GM12872 (cell line): ENCODE results near the gene PHACTR3.

Source experiments
- CTCF ChIP-seq: IDR thresholded peaks from 3 replicates; pipeline ENCODE4 v1.5.1; 2011; ENCODE audit warnings: low read depth, mild to moderate bottlenecking, low read length, moderate library complexity; ENCODE audit not compliant: insufficient read depth

PHACTR3 gene

GRCh38 chr20:59810449-59811187 lies 206.3 kb downstream of the PHACTR3 start:
- no peak for TF ChIP-seq CTCF

GRCh38 chr20:59811681-59812171 lies 207.4 kb downstream of the PHACTR3 start:
- TF ChIP-seq CTCF: no peak

- TF ChIP-seq CTCF: no peak
Observed at GRCh38 chr20:59812286-59813125, 208.2 kb downstream of the PHACTR3 start.

GRCh38 chr20:59813126-59813947 lies 209.0 kb downstream of the PHACTR3 start:
- no peak for TF ChIP-seq CTCF

- no peak for TF ChIP-seq CTCF
Observed at GRCh38 chr20:59813948-59814839, 209.9 kb downstream of the PHACTR3 start.

GRCh38 chr20:59814840-59815340 lies 210.6 kb downstream of the PHACTR3 start:
- no peak for TF ChIP-seq CTCF
